ENCODE data around the gene EGFR. TPM values are rescaled to one million over a fixed set of nuclear protein-coding genes. Genes with fewer than 3 reads are reported as not detected.
A peak's percentile ranks its signal among the peaks of the same experiment; 100 is the strongest.
"Not testable (repeated sequence)": the region's sequence is repeated elsewhere in the genome, so short reads cannot be mapped to it uniquely, and the experiment has no call there.

Gene EGFR
- total RNA-seq, 1 donor from 2014 or later: 23.4 TPM

- no peak for DNase-seq (ENCODE audit: low spot score)
Measured at GRCh38 chr7:55165176-55165861, 146.5 kb downstream of the EGFR start.

- DNase-seq (ENCODE audit: low spot score): not testable (repeated sequence)
Measured at GRCh38 chr7:55167296-55167695, 148.5 kb downstream of the EGFR start.

GRCh38 chr7:55170335-55171069 lies 151.7 kb downstream of the EGFR start:
- no peak for DNase-seq (ENCODE audit: low spot score)

- DNase-seq (ENCODE audit: low spot score): no peak
Measured at GRCh38 chr7:55171157-55171556, 152.3 kb downstream of the EGFR start.

- DNase-seq (ENCODE audit: low spot score): no peak
Measured at GRCh38 chr7:55172161-55172560, 153.3 kb downstream of the EGFR start.

DNA sequence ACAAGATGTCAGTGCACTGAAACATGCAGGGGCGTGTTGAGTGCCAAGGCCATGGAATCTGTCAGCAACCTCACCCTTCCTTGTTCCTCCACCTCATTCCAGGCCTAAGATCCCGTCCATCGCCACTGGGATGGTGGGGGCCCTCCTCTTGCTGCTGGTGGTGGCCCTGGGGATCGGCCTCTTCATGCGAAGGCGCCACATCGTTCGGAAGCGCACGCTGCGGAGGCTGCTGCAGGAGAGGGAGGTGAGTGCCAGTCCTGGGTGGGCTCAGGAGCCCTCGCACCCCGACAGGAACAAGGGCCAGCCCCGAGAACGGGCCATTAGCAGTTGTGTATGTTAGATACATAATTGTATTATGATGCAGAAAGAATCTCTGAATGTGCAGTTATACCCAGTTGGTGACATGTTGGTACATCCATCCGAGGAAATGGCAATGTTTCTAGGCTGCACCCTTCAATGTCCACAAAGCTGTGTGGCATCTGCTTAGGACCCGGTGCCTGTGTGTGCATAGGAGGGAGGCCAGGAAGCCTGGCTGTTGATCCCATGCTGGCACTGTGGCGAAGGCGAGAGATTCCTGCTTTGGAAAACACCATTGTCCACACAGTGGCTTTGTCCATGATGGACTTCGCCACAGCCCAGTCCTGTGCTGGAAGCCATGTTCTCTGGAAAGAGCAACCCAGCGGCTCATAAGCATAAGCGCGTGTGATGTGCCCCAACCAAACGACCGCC lies 154.2 kb downstream of the EGFR start:
- no peak for DNase-seq (ENCODE audit: low spot score)

GRCh38 chr7:55173671-55174070 lies 154.9 kb downstream of the EGFR start:
- no peak for DNase-seq (ENCODE audit: low spot score)

DNA sequence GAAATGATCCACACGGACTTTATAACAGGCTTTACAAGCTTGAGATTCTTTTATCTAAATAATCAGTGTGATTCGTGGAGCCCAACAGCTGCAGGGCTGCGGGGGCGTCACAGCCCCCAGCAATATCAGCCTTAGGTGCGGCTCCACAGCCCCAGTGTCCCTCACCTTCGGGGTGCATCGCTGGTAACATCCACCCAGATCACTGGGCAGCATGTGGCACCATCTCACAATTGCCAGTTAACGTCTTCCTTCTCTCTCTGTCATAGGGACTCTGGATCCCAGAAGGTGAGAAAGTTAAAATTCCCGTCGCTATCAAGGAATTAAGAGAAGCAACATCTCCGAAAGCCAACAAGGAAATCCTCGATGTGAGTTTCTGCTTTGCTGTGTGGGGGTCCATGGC lies 155.6 kb downstream of the EGFR start:
- DNase-seq (ENCODE audit: low spot score): no peak

GRCh38 chr7:55174856-55175255 lies 156.0 kb downstream of the EGFR start:
- DNase-seq (ENCODE audit: low spot score): no peak

- no peak for DNase-seq (ENCODE audit: low spot score)
Measured at GRCh38 chr7:55177068-55177530, 158.3 kb downstream of the EGFR start.

GRCh38 chr7:55177589-55178261 lies 158.9 kb downstream of the EGFR start:
- no peak for DNase-seq (ENCODE audit: low spot score)

GRCh38 chr7:55178292-55178862 lies 159.6 kb downstream of the EGFR start:
- no peak for DNase-seq (ENCODE audit: low spot score)

DNA sequence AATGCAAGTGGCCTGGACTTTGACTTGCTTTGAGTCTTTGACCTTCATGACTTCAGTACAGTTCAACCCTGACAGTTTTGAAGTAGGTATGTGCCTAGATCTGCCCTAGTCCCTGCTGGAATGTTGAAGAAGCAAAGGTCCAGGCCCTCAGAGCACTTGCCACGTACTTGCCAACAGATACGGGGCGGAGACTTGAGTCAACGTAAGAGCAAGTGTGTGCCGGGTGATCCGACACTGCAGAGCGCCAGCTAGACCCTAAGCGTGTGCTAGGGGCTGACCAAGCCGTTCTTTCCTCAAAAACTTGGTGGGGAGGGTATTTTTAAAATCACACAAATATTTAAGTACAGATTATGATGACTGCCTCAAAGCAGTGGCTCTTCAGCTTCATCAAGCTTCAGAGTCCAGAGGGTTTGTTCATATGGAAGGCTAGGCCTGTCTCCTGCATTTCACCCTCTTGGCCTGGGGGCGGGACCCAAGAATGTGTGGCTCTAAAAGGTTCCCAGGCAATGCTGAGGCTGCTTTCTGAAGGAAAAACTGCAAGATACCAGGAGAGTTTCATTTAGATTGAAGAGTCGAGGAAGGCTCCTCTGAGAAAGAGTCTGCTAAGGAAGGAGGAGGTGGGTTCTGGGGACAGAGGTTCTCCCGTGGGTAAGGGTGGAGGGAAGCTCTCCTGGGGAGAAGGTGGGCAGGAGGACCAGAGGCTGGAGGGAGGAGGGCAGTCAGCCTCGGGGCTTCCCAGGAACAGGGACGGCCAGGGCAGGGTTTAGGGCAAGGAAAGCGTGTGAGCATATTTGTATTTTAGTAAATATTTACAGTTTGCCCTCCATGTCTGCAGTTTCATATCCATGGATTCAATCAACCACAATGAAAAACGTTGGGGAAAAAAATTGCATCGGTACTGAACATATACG lies 160.3 kb downstream of the EGFR start:
- DNase-seq (ENCODE audit: low spot score): no peak

GRCh38 chr7:55179931-55180682 lies 161.3 kb downstream of the EGFR start:
- peak; percentile 52 for DNase-seq (ENCODE audit: low spot score)

GRCh38 chr7:55180963-55181542 lies 162.2 kb downstream of the EGFR start:
- no peak for DNase-seq (ENCODE audit: low spot score)

- no peak for DNase-seq (ENCODE audit: low spot score)
Measured at GRCh38 chr7:55181762-55182161, 162.9 kb downstream of the EGFR start.

- no peak for DNase-seq (ENCODE audit: low spot score)
Measured at GRCh38 chr7:55183897-55184296, 165.1 kb downstream of the EGFR start.

DNA sequence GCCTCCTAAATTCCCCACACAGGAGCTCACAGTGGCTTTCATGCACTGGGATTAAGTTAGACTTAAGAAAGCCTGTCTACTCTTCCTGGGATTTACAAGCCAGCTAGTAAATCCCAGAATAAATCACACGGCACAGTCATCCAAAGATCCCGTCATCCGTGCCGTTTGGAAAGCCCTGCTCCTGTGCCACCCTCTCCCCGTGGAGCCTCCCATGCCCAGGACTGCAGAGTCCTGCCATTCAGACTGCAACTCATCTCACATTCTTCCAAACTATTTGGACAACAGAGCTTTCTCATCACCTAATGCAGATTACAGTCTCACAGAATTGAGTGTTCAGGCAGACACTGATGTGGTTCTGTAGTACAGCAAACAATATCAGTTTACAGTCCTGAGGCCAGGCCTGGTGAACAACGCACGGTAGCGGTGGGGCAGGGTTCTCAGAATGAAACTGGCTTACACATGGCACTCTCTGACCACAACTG lies 166.5 kb downstream of the EGFR start:
- DNase-seq (ENCODE audit: low spot score): no peak

- no peak for DNase-seq (ENCODE audit: low spot score)
Measured at GRCh38 chr7:55185941-55186609, 167.3 kb downstream of the EGFR start.
